K562 (cell line): ENCODE results near the gene CD274. TPM values are rescaled to one million over a fixed set of nuclear protein-coding genes. Genes with fewer than 3 reads are reported as not detected.
A peak's percentile ranks its signal among the peaks of the same experiment; 100 is the strongest.

ENCODE experiments used
- HES1 ChIP-seq: fragments of 450-650 bp; IDR thresholded peaks from 2 replicates; pipeline ENCODE4 v1.6.1; 2016; ENCODE audit warnings: low read depth, mild to moderate bottlenecking, moderate library complexity
- HINFP ChIP-seq: fragments of 450-650 bp; conservative IDR thresholded peaks from 2 replicates; pipeline ENCODE4 v1.6.1; 2016; ENCODE audit warnings: missing genetic modification characterization, low read depth, mild to moderate bottlenecking, control low read depth, missing compliant biosample characterization
- NR4A1 ChIP-seq, 2 experiments: fragments of 250-450 bp in 1 of 2; fragments of 450-650 bp in 1 of 2; sonication (Bioruptor Pico) in 1 of 2; IDR thresholded peaks; 2 replicates each; pipeline versions ENCODE4 v1.4.0 to v1.6.1; 2016 to 2020; ENCODE audit warnings: mild to moderate bottlenecking in 2 of 2, missing compliant biosample characterization in 1 of 2, missing genetic modification characterization in 1 of 2, moderate library complexity in 1 of 2
- ZFP91 ChIP-seq: sonication (generic); formaldehyde crosslinking; IDR thresholded peaks from 2 replicates; pipeline ENCODE4 v1.8.0; 2022; ENCODE audit warnings: mild to moderate bottlenecking, missing genetic modification reagents
- ZNF395 ChIP-seq: fragments of 200-800 bp; sonication (Bioruptor generic); IDR thresholded peaks from 2 replicates; pipeline ENCODE4 v1.6.1; 2017; ENCODE audit warnings: missing genetic modification characterization, missing compliant biosample characterization
- ZNF398 ChIP-seq: fragments of 250-450 bp; sonication (Bioruptor Pico); IDR thresholded peaks from 2 replicates; pipeline ENCODE4 v1.8.0; 2021; ENCODE audit warnings: moderate library complexity, mild to moderate bottlenecking, inconsistent platforms
- ZNF592 ChIP-seq: fragments of 450-650 bp; IDR thresholded peaks from 2 replicates; pipeline ENCODE4 v1.6.1; 2017; ENCODE audit warnings: antibody characterized with exemption, mild to moderate bottlenecking
- polyA plus RNA-seq, 8 experiments: library from polyadenylated mRNA; depleted of rRNA in 4 of 8; stranded (reverse) in 5 of 8; unstranded in 3 of 8; fragments of >200 nt; fragmentation: Nextera tagmentation in 2 of 8; fragmentation: Illumina TruSeq in 1 of 8; extraction: Ambion mirVana in 2 of 8; extraction: Trizol in 1 of 8; gene quantifications; 2 replicates each; pipeline versions ENCODE4 v1.2.1 to v1.2.3, GENCODE V29; 2011 to 2014; ENCODE audit warnings: inconsistent platforms in 1 of 8, missing spikeins in 1 of 8
- total RNA-seq, 7 experiments: library from RNA; depleted of rRNA in 6 of 7; stranded (reverse); fragments of >200 nt in 6 of 7; fragmentation: Illumina TruSeq in 2 of 7; extraction: Trizol in 2 of 7; gene quantifications; 2 replicates each; pipeline versions ENCODE4 v1.2.1 to v1.2.3, GENCODE V29; 2011 to 2021; ENCODE audit warnings: low replicate concordance in 1 of 7

CD274 gene
- total and polyA plus RNA-seq, 9 of the 15 experiments (the other 6 are each of a cell fraction or from before 2014, with no cell fraction given) = 0.07 to 0.51 (median 0.30) TPM; not detected in 1

- TF ChIP-seq ZFP91 = no peak
- no peak for TF ChIP-seq ZNF398
- peak; percentile 14; the same call in 1 of the 2 replicates for TF ChIP-seq ZNF592
- TF ChIP-seq ZNF395 = peak; percentile 65; the same call in 1 of the 2 replicates
- TF ChIP-seq HINFP (tag) = no peak
- no peak for TF ChIP-seq NR4A1 (CRISPR knock-in tag; IDR thresholded peaks at IDR 0.05)
- peak; percentile 59; the same call in 1 of the 2 replicates for TF ChIP-seq NR4A1 (tag; IDR thresholded peaks at IDR 0.05)
- no peak for TF ChIP-seq HES1
These were observed 50.3 kb downstream of the CD274 start (continued) for GRCh38 chr9:5500441-5501235.
